H1 (cell line): ENCODE measurements around the gene SERGEF. TPM values are rescaled to one million over a fixed set of nuclear protein-coding genes. Genes with fewer than 3 reads are reported as not detected.

Source experiments
- CTCF ChIA-PET: fragments of 300-600 bp; sonication (Branson Sonifier 250); formaldehyde crosslinking; loops from one replicate; lab custom pipeline; 2021; ENCODE audit not compliant: partially characterized antibody; lab: Charles Lee
- POLR2A ChIA-PET: fragments of 300-600 bp; sonication (Branson Sonifier 250); formaldehyde crosslinking; loops from one replicate; lab custom pipeline; 2021; ENCODE audit warnings: inconsistent platforms; ENCODE audit not compliant: partially characterized antibody; lab: Charles Lee
- DNase-seq, 2 experiments: peaks; one replicate each; pipeline versions ENCODE4 v3.0.0 to v3.0.0-alpha.2; 2010 to 2022; ENCODE audit warnings: low spot score in 2 of 2, low read depth in 1 of 2, mixed read lengths in 1 of 2
- FAIRE-seq: peaks from 2 replicates; lab custom pipeline; 2011; peaks lifted over from hg19 to GRCh38; lab: Jason Lieb, UNC
- H2AFZ ChIP-seq: 2 replicates; pipeline ENCODE4 v1.8.1; 2012; ENCODE audit warnings: low read length, inconsistent platforms
- H2AK5ac ChIP-seq: 2 replicates; pipeline ENCODE4 v1.6.1; 2013; ENCODE audit warnings: low read depth, low read length
- H2BK120ac ChIP-seq: replicated peaks from 2 replicates; pipeline ENCODE3; 2013; ENCODE audit warnings: low read depth, low read length, inconsistent platforms
- H2BK12ac ChIP-seq: 2 replicates; pipeline ENCODE4 v1.6.1; 2013; ENCODE audit warnings: low read depth, low read length
- H2BK15ac ChIP-seq: 2 replicates; pipeline ENCODE4 v1.6.1; 2013; ENCODE audit warnings: low read length
- H2BK20ac ChIP-seq: 2 replicates; pipeline ENCODE4 v1.6.1; 2013; ENCODE audit warnings: low read length
- H2BK5ac ChIP-seq: 2 replicates; pipeline ENCODE4 v1.6.1; 2013; ENCODE audit warnings: low read depth, low read length
- H3K14ac ChIP-seq: 2 replicates; pipeline ENCODE4 v1.6.1; 2013; ENCODE audit warnings: inconsistent platforms; ENCODE audit not compliant: insufficient read length
- H3K18ac ChIP-seq: 2 replicates; pipeline ENCODE4 v1.6.1; 2013; ENCODE audit warnings: low read length; ENCODE audit errors: extremely low read depth
- H3K23ac ChIP-seq: 2 replicates; pipeline ENCODE4 v1.6.1; 2013; ENCODE audit warnings: inconsistent platforms; ENCODE audit not compliant: insufficient read length
- H3K23me2 ChIP-seq: 2 replicates; pipeline ENCODE4 v1.6.1; 2013; ENCODE audit warnings: low read depth, low read length
- H3K27ac ChIP-seq: 2 replicates; pipeline ENCODE4 v1.6.1; 2011; ENCODE audit warnings: low read depth, low read length, inconsistent platforms
- H3K27me3 ChIP-seq, 4 experiments: replicated peaks in 1 of 4; 1 replicate in 1 of 4; 2 replicates in 3 of 4; pipeline versions ENCODE4 v1.6.1 to v1.8.1; 2011 to 2013; ENCODE audit warnings: low read length in 3 of 4, mild to moderate bottlenecking in 3 of 4, inconsistent platforms in 2 of 4, mixed read lengths in 2 of 4, moderate library complexity in 1 of 4; ENCODE audit not compliant: control insufficient read depth in 3 of 4, insufficient read depth in 3 of 4; ENCODE audit errors: extremely low read depth in 1 of 4
- H3K36me3 ChIP-seq, 4 experiments: 2 replicates each; pipeline versions ENCODE4 v1.6.1 to v1.8.1; 2011 to 2013; ENCODE audit warnings: mild to moderate bottlenecking in 4 of 4, low read length in 3 of 4, moderate library complexity in 2 of 4, control low read depth in 1 of 4, inconsistent platforms in 1 of 4; ENCODE audit not compliant: insufficient read depth in 4 of 4, control insufficient read depth in 2 of 4
- H3K4ac ChIP-seq: replicated peaks from 2 replicates; pipeline ENCODE3; 2013; ENCODE audit warnings: low read length, low read depth, mixed read lengths, inconsistent platforms; ENCODE audit not compliant: insufficient read length
- H3K4me1 ChIP-seq, 4 experiments: replicated peaks in 1 of 4; 1 replicate in 1 of 4; 2 replicates in 3 of 4; pipeline versions ENCODE4 v1.6.1 to v1.8.1; 2011 to 2013; ENCODE audit warnings: low read length in 3 of 4, inconsistent platforms in 2 of 4, mixed read lengths in 1 of 4; ENCODE audit not compliant: insufficient read depth in 4 of 4, control insufficient read depth in 3 of 4
- H3K4me2 ChIP-seq, 2 experiments: 2 replicates each; pipeline versions ENCODE4 v1.6.1 to v1.8.1; 2011 to 2013; ENCODE audit warnings: low read depth in 2 of 2, low read length in 2 of 2, control low read depth in 1 of 2, inconsistent platforms in 1 of 2, mild to moderate bottlenecking in 1 of 2; ENCODE audit not compliant: insufficient read depth in 1 of 2
- H3K4me3 ChIP-seq, 4 experiments: fragments of 200-600, 300-600 bp in 1 of 4; sonication (generic), shearing (Covaris generic), sonication (Bioruptor Twin) in 1 of 4; 2 replicates each; pipeline versions ENCODE4 v1.5.1 to v1.8.1; 2011 to 2016; ENCODE audit warnings: low read length in 4 of 4, low read depth in 3 of 4, control low read depth in 2 of 4, inconsistent platforms in 2 of 4, mild to moderate bottlenecking in 2 of 4, mixed read lengths in 1 of 4, moderate library complexity in 1 of 4; ENCODE audit not compliant: insufficient read depth in 2 of 4; ENCODE audit errors: extremely low read depth in 1 of 4
- H3K56ac ChIP-seq: replicated peaks from 2 replicates; pipeline ENCODE3; 2013; ENCODE audit warnings: low read depth, mild to moderate bottlenecking, mixed read lengths, low read length, inconsistent platforms; ENCODE audit not compliant: insufficient read length
- H3K79me1 ChIP-seq: 2 replicates; pipeline ENCODE4 v1.6.1; 2013; ENCODE audit warnings: low read depth, low read length, control low read depth
- H3K79me2 ChIP-seq, 2 experiments: 2 replicates each; pipeline versions ENCODE4 v1.6.1 to v1.8.1; 2012 to 2013; ENCODE audit warnings: low read length in 2 of 2, mild to moderate bottlenecking in 2 of 2, inconsistent platforms in 1 of 2; ENCODE audit not compliant: insufficient read depth in 2 of 2, control insufficient read depth in 1 of 2
- H3K9ac ChIP-seq, 4 experiments: replicated peaks in 1 of 4; 1 replicate in 1 of 4; 2 replicates in 3 of 4; pipeline versions ENCODE4 v1.6.1 to v1.8.1; 2011 to 2013; ENCODE audit warnings: low read depth in 3 of 4, low read length in 3 of 4, control low read depth in 2 of 4, mild to moderate bottlenecking in 2 of 4, moderate library complexity in 2 of 4, inconsistent platforms in 1 of 4; ENCODE audit errors: extremely low read depth in 1 of 4
- H3K9me3 ChIP-seq, 2 experiments: 2 replicates each; pipeline versions ENCODE4 v1.6.1 to v1.8.1; 2012 to 2013; ENCODE audit warnings: mild to moderate bottlenecking in 2 of 2, moderate library complexity in 2 of 2, control low read depth in 1 of 2, inconsistent platforms in 1 of 2, low read depth in 1 of 2, low read length in 1 of 2, mixed read lengths in 1 of 2; ENCODE audit not compliant: insufficient read depth in 2 of 2
- H4K20me1 ChIP-seq, 2 experiments: replicated peaks in 1 of 2; 2 replicates each; pipeline versions ENCODE3 to v1.8.1; 2011 to 2013; ENCODE audit warnings: inconsistent platforms in 2 of 2, low read length in 2 of 2, mild to moderate bottlenecking in 1 of 2; ENCODE audit not compliant: insufficient read depth in 2 of 2, control insufficient read depth in 1 of 2
- H4K5ac ChIP-seq: 2 replicates; pipeline ENCODE4 v1.6.1; 2013; ENCODE audit warnings: low read length, low read depth, mixed read lengths, inconsistent platforms; ENCODE audit not compliant: insufficient read length
- H4K8ac ChIP-seq: 2 replicates; pipeline ENCODE4 v1.8.0; 2013; ENCODE audit warnings: mild to moderate bottlenecking, moderate library complexity, low read length, inconsistent platforms; ENCODE audit not compliant: insufficient read depth; ENCODE audit errors: extremely low read depth
- H4K91ac ChIP-seq: replicated peaks from 2 replicates; pipeline ENCODE3; 2013; ENCODE audit warnings: low read length, mixed read lengths, inconsistent platforms; ENCODE audit not compliant: insufficient read length
- BACH1 ChIP-seq: IDR thresholded peaks from 2 replicates; pipeline ENCODE4 v1.6.1; 2012; ENCODE audit warnings: low read length, improper control_type of control experiment
- CREB1 ChIP-seq: IDR thresholded peaks from 2 replicates; pipeline ENCODE4 v1.6.1; 2012; ENCODE audit warnings: inconsistent platforms
- EZH2 ChIP-seq: fragments of 200-600 bp; sonication (generic); IDR thresholded peaks from 2 replicates; pipeline ENCODE4 v1.7.1; 2012; ENCODE audit warnings: low read depth, mild to moderate bottlenecking, moderate library complexity, low read length, inconsistent platforms; ENCODE audit not compliant: severe bottlenecking
- NRF1 ChIP-seq: IDR thresholded peaks from 2 replicates; pipeline ENCODE4 v1.6.1; 2011; ENCODE audit warnings: mild to moderate bottlenecking, low read depth, low read length, improper control_type of control experiment
- RFX5 ChIP-seq: IDR thresholded peaks from 2 replicates; pipeline ENCODE4 v1.6.1; 2011; ENCODE audit warnings: low read depth, low read length, improper control_type of control experiment, borderline replicate concordance
- SIRT6 ChIP-seq: IDR thresholded peaks from one replicate; pipeline ENCODE4 v1.7.1; 2012; ENCODE audit warnings: low read length, inconsistent platforms
- SIX5 ChIP-seq: IDR thresholded peaks from 2 replicates; pipeline ENCODE4 v1.6.1; 2011; ENCODE audit warnings: mild to moderate bottlenecking, low read depth, low read length
- ZNF274 ChIP-seq: IDR thresholded peaks from 2 replicates; pipeline ENCODE4 v1.7.0; 2012; ENCODE audit warnings: low read length, borderline replicate concordance; ENCODE audit errors: extremely low read depth
- WGBS, 2 experiments: shearing (Covaris generic) in 1 of 2; methylation state at CpG; one replicate each; pipeline versions ENCODE4 v1.1.6 to v1.1.7; 2013 to 2015; ENCODE audit warnings: low lambda C conversion rate in 2 of 2, mixed read lengths in 2 of 2, inconsistent platforms in 1 of 2, low coverage in 1 of 2, missing lambda C conversion rate in 1 of 2; ENCODE audit not compliant: insufficient replicate concordance in 2 of 2, insufficient coverage in 1 of 2, insufficient read length in 1 of 2; ENCODE audit errors: extremely low coverage in 1 of 2, missing lambda C conversion rate in 1 of 2; 5-methylcytosine and 5-hydroxymethylcytosine counted together
- polyA plus RNA-seq, 7 experiments: library from polyadenylated mRNA; depleted of rRNA in 3 of 7; stranded (reverse) in 5 of 7; unstranded in 2 of 7; fragments of >200 nt in 5 of 7; fragments of 200-250 nt in 2 of 7; gene quantifications; 1 replicate in 5 of 7; 2 replicates in 1 of 7; 4 replicates in 1 of 7; pipeline versions ENCODE4 v1.2.1 to v1.2.3, GENCODE V29; 2011 to 2013; ENCODE audit warnings: missing spikeins in 2 of 7, mixed read lengths in 2 of 7
- total RNA-seq: library from RNA; stranded (reverse); fragmentation: NEBNext Ultra II Directional; extraction: Animal tissue kit (Norgen Biotek cat#: 25700); gene quantifications from 2 replicates; pipeline ENCODE4 v1.2.1, GENCODE V29; 2021
- TF ChIP-seq, protein P1 (sequence below): IDR thresholded peaks from 2 replicates; pipeline ENCODE4 v1.6.1; 2012; ENCODE audit warnings: low read length, inconsistent platforms
- TF ChIP-seq, protein P2 (sequence below): IDR thresholded peaks from 2 replicates; pipeline ENCODE4 v1.6.1; 2012; ENCODE audit warnings: inconsistent platforms

SERGEF gene
- total and polyA plus RNA-seq, 2 of the 8 experiments (the other 6 are each of a cell fraction or from before 2014, with no cell fraction given) = 16.6 to 28.8 TPM

DNA sequence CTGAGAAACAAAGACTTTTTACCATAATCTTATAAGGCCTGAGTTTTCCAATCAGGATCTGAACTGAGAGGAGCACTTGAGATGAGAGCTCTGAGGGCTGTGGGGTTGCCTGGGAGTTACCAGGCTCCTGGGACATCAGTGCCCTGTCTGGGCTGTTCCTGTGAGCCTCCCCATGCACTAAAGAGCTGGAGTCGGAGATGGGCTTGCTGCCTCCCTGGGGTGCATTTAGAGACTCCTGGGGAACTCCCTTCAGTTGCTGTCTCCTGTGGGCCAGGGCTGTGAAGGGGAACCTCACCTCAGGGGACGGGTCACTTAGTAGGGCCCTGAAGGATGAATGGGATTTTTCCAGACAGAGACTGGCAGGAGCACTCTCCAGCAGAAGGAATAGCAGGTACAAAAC is 244.9 kb downstream of the SERGEF start:
- Histone ChIP-seq H4K8ac (no peak overlapping the region), H4K91ac (no peak overlapping the region), H2BK120ac (no peak overlapping the region), H3K4me2 (no peak overlapping the region), H3K4me3 (no peak overlapping the region), H4K5ac (no peak overlapping the region), H2BK12ac (no peak overlapping the region), H3K27me3 (no peaks in the 10 kb centered on the region), H3K27ac (no peak overlapping the region), H2BK20ac (no peak overlapping the region), H2AK5ac (no peak overlapping the region), H3K79me2 (no peaks in the 10 kb centered on the region), H4K20me1 (peaks cover 0 to 2% of the 10 kb centered on the region in 2 experiments), H2BK5ac (no peak overlapping the region), H2BK15ac (no peak overlapping the region), H2AFZ (no peak overlapping the region), H3K23ac (no peak overlapping the region), H3K18ac (no peak overlapping the region), H3K79me1 (no peaks in the 10 kb centered on the region), H3K9ac (no peak overlapping the region), H3K23me2 (peaks cover 11% of the 10 kb centered on the region; the same call in 1 of the 2 replicates), H3K4me1 (peaks cover 0 to 5% (median 2%) of the 10 kb centered on the region in 4 experiments; a peak in 2 of 7 replicates), H3K56ac (no peak overlapping the region), H3K36me3 (no peaks in the 10 kb centered on the region), H3K4ac (no peak overlapping the region), H3K14ac (no peak overlapping the region), H3K9me3 (no peaks in the 10 kb centered on the region; a peak in 1 of 4 replicates)
- no peak for DNase-seq
- FAIRE-seq = no peak
- ChIA-PET CTCF (interaction anchor here (0.7 to 4.2 kb wide), 14 partner anchors 11 to 219 kb away, joined by 3 to 25 read pairs (median 5); no protein-coding TSS in a partner anchor), POLR2A (no interaction called here)
- WGBS, 2 experiments = 66% methylated on average over 2 of the region's 2 CpGs; no CpG with 5 or more reads in 1 of the 2 experiments
- TF ChIP-seq SIX5 (no peak), ZNF274 (no peak), EZH2 (no peak), BACH1 (no peak), CREB1 (no peak), RFX5 (no peak), NRF1 (no peak), SIRT6 (no peak)
- TF ChIP-seq, protein P1, sequence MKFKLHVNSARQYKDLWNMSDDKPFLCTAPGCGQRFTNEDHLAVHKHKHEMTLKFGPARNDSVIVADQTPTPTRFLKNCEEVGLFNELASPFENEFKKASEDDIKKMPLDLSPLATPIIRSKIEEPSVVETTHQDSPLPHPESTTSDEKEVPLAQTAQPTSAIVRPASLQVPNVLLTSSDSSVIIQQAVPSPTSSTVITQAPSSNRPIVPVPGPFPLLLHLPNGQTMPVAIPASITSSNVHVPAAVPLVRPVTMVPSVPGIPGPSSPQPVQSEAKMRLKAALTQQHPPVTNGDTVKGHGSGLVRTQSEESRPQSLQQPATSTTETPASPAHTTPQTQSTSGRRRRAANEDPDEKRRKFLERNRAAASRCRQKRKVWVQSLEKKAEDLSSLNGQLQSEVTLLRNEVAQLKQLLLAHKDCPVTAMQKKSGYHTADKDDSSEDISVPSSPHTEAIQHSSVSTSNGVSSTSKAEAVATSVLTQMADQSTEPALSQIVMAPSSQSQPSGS = no peak
- TF ChIP-seq, protein P2, sequence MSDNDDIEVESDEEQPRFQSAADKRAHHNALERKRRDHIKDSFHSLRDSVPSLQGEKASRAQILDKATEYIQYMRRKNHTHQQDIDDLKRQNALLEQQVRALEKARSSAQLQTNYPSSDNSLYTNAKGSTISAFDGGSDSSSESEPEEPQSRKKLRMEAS = no peak
